Gastroesophageal sphincter (tissue), 4 donors: Measurements from ENCODE around the gene ARHGAP19. TPM values are rescaled to one million over a fixed set of nuclear protein-coding genes. Genes with fewer than 3 reads are reported as not detected.

ENCODE experiments used
- ATAC-seq: fragments of 150-250 bp; one replicate; pipeline ENCODE4 v1.9.1; 2016; ENCODE audit warnings: mild to moderate bottlenecking, moderate library complexity
- H3K27ac ChIP-seq, 4 donors: fragments of 200-600 bp; sonication (generic) in 3 of 4; 1 replicate in 3 of 4; 2 replicates in 1 of 4; pipeline ENCODE4 v1.5.1; 2016 to 2019
- H3K27me3 ChIP-seq: fragments of 200-600 bp; sonication (generic); one replicate; pipeline ENCODE4 v1.5.1; 2019
- H3K36me3 ChIP-seq, 2 donors: fragments of 200-600 bp; sonication (generic); one replicate each; pipeline ENCODE4 v1.5.1; 2019; ENCODE audit warnings: control low read depth in 1 of 2
- H3K4me1 ChIP-seq, 3 donors: fragments of 200-600 bp; sonication (generic); 1 replicate in 2 of 3; 2 replicates in 1 of 3; pipeline ENCODE4 v1.5.1; 2016 to 2019; ENCODE audit warnings: control low read depth in 2 of 3
- H3K4me3 ChIP-seq, 2 donors: fragments of 200-600 bp; sonication (generic); one replicate each; pipeline ENCODE4 v1.5.1; 2019; ENCODE audit warnings: mild to moderate bottlenecking in 1 of 2, moderate library complexity in 1 of 2
- H3K9me3 ChIP-seq, 3 donors: fragments of 200-600 bp; sonication (generic); one replicate each; pipeline ENCODE4 v1.5.1; 2017 to 2019; ENCODE audit warnings: control low read depth in 2 of 3
- CTCF ChIP-seq, 4 experiments: fragments of 200-600 bp in 2 of 4; fragments of 450-650 bp in 2 of 4; sonication (generic) in 1 of 4; IDR thresholded peaks; one replicate each; pipeline ENCODE4 v1.5.1; 2017 to 2019; ENCODE audit warnings: antibody characterized with exemption in 4 of 4, mild to moderate bottlenecking in 2 of 4, moderate library complexity in 2 of 4
- EP300 ChIP-seq: sonication (generic); formaldehyde crosslinking; IDR thresholded peaks from one replicate; pipeline ENCODE4 v1.6.1; 2017; ENCODE audit warnings: antibody characterized with exemption, mild to moderate bottlenecking
- POLR2A ChIP-seq, 2 donors: fragments of 450-650 bp; IDR thresholded peaks; one replicate each; pipeline ENCODE4 v1.6.1; 2017; ENCODE audit warnings: antibody characterized with exemption in 2 of 2, mild to moderate bottlenecking in 2 of 2, moderate library complexity in 1 of 2
- POLR2AphosphoS5 ChIP-seq: sonication (generic); formaldehyde crosslinking; IDR thresholded peaks from one replicate; pipeline ENCODE4 v1.6.1; 2017; ENCODE audit warnings: antibody characterized with exemption
- WGBS, 2 donors: methylation state at CpG; one replicate each; pipeline ENCODE4 v1.1.5; 2018; ENCODE audit warnings: low coverage in 1 of 2; 5-methylcytosine and 5-hydroxymethylcytosine counted together
- total RNA-seq, 4 donors: library from RNA; depleted of rRNA; stranded (reverse); fragments of >200 nt; gene quantifications; one replicate each; pipeline ENCODE4 v1.1.0, GENCODE V29; 2016

Gene ARHGAP19
- total RNA-seq, 4 donors from 2014 or later = 3.2 to 6.7 (median 5.0) TPM

GRCh38 chr10:97224483-97225435, 67.7 kb downstream of the ARHGAP19 start:
- Histone ChIP-seq H3K27ac (no peak overlapping the region), H3K36me3 (peaks cover under 1 to 74% of the 10 kb centered on the region in 2 donors), H3K4me1 (no peaks in the 10 kb centered on the region), H3K27me3 (no peaks in the 10 kb centered on the region), H3K9me3 (no peaks in the 10 kb centered on the region), H3K4me3 (no peak overlapping the region)
- WGBS, 2 donors = 50 to 68% methylated on average over 2 to 3 of the region's 4 CpGs
- no peak for TF ChIP-seq POLR2AphosphoS5
- no peak for ATAC-seq

GRCh38 chr10:97222326-97222961, 70.0 kb downstream of the ARHGAP19 start:
- 94 to 100% methylated on average over 1 to 6 of the region's 6 CpGs for WGBS, 2 donors
- Histone ChIP-seq H3K4me1 (no peaks in the 10 kb centered on the region), H3K27me3 (no peaks in the 10 kb centered on the region), H3K36me3 (peaks cover 0 to 56% of the 10 kb centered on the region in 2 donors), H3K27ac (no peak overlapping the region), H3K4me3 (no peak overlapping the region), H3K9me3 (no peaks in the 10 kb centered on the region)
- ATAC-seq = no peak
- TF ChIP-seq CTCF (IDR thresholded peaks at IDR 0.05) (no peak), EP300 (no peak), POLR2AphosphoS5 (no peak), POLR2A (IDR thresholded peaks at IDR 0.05) (no peak)

GRCh38 chr10:97220355-97220754, 72.1 kb downstream of the ARHGAP19 start:
- H3K4me3 ChIP-seq = no peak overlapping the region
- 74 to 86% methylated on average over 2 of the region's 3 CpGs for WGBS, 2 donors
- peaks cover 0 to 46% of the 10 kb centered on the region in 2 donors for H3K36me3 ChIP-seq
- TF ChIP-seq POLR2A (IDR thresholded peaks at IDR 0.05) (no peak), EP300 (no peak), POLR2AphosphoS5 (no peak), CTCF (IDR thresholded peaks at IDR 0.05) (no peak)
- H3K27ac ChIP-seq = no peak overlapping the region
- H3K27me3 ChIP-seq = no peaks in the 10 kb centered on the region
- H3K9me3 ChIP-seq = no peaks in the 10 kb centered on the region
- no peak for ATAC-seq
- no peaks in the 10 kb centered on the region for H3K4me1 ChIP-seq

- ATAC-seq = no peak
- H3K27me3 ChIP-seq = no peaks in the 10 kb centered on the region
- peaks cover 0 to 24% of the 10 kb centered on the region in 2 donors for H3K36me3 ChIP-seq
- TF ChIP-seq EP300 = no peak
- no peak for TF ChIP-seq CTCF (IDR thresholded peaks at IDR 0.05)
- no peak for TF ChIP-seq POLR2AphosphoS5
- TF ChIP-seq POLR2A (IDR thresholded peaks at IDR 0.05) = no peak
- no peak overlapping the region for H3K4me3 ChIP-seq
- WGBS, 2 donors = 60 to 86% methylated on average over 3 of the region's 3 CpGs
- H3K9me3 ChIP-seq = no peaks in the 10 kb centered on the region
- no peak overlapping the region for H3K27ac ChIP-seq
- no peaks in the 10 kb centered on the region for H3K4me1 ChIP-seq
Observed at GRCh38 chr10:97217299-97217698, 75.1 kb downstream of the ARHGAP19 start.

GRCh38 chr10:97215619-97216260, 76.7 kb downstream of the ARHGAP19 start:
- Histone ChIP-seq H3K27ac (no peak overlapping the region), H3K36me3 (peaks cover 0 to 10% of the 10 kb centered on the region in 2 donors), H3K27me3 (no peaks in the 10 kb centered on the region), H3K9me3 (no peaks in the 10 kb centered on the region), H3K4me1 (no peaks in the 10 kb centered on the region), H3K4me3 (no peak overlapping the region)
- 90 to 95% methylated on average over 7 to 9 of the region's 15 CpGs for WGBS, 2 donors
- no peak for TF ChIP-seq POLR2AphosphoS5
- TF ChIP-seq EP300 = no peak
- TF ChIP-seq CTCF (IDR thresholded peaks at IDR 0.05) = no peak
- TF ChIP-seq POLR2A (IDR thresholded peaks at IDR 0.05) = no peak
- ATAC-seq = no peak
